HepG2 (cell line): ENCODE measurements around the gene ETFB. TPM values are rescaled to one million over a fixed set of nuclear protein-coding genes. Genes with fewer than 3 reads are reported as not detected.

Experiments used
- BORCS8-MEF2B ChIP-seq: sonication (generic); formaldehyde crosslinking; IDR thresholded peaks from 2 replicates; pipeline ENCODE4 v1.8.0; 2022; ENCODE audit warnings: mild to moderate bottlenecking, missing genetic modification reagents
- DMAP1 ChIP-seq: IDR thresholded peaks from 2 replicates; pipeline ENCODE4 v1.6.1; 2016
- E2F2 ChIP-seq: sonication (generic); formaldehyde crosslinking; IDR thresholded peaks from 2 replicates; pipeline ENCODE4 v1.4.0; 2020; ENCODE audit warnings: missing genetic modification reagents, borderline replicate concordance
- KLF9 ChIP-seq: IDR thresholded peaks from 2 replicates; pipeline ENCODE4 v1.6.1; 2016; ENCODE audit warnings: low read depth
- MBNL3 ChIP-seq: fragments of 250-450 bp; sonication (Bioruptor Pico); conservative IDR thresholded peaks from 2 replicates; pipeline ENCODE4 v1.8.0; 2022; ENCODE audit warnings: mild to moderate bottlenecking, inconsistent platforms
- PHF21A ChIP-seq: sonication (generic); formaldehyde crosslinking; IDR thresholded peaks from 2 replicates; pipeline ENCODE4 v1.5.0; 2020; ENCODE audit warnings: mild to moderate bottlenecking, missing genetic modification reagents
- PHF5A ChIP-seq: IDR thresholded peaks from one replicate; pipeline ENCODE4 v1.6.1; 2018; ENCODE audit warnings: low read depth, missing genetic modification reagents; ENCODE audit not compliant: unreplicated experiment
- ZIK1 ChIP-seq: sonication (generic); formaldehyde crosslinking; IDR thresholded peaks from 2 replicates; pipeline ENCODE4 v1.5.0; 2020; ENCODE audit warnings: mild to moderate bottlenecking, low read depth, missing genetic modification reagents, borderline replicate concordance
- ZNF124 ChIP-seq: sonication (generic); formaldehyde crosslinking; IDR thresholded peaks from 2 replicates; pipeline ENCODE4 v1.4.0; 2020; ENCODE audit warnings: missing genetic modification reagents
- ZNF317 ChIP-seq: sonication (generic); formaldehyde crosslinking; IDR thresholded peaks from 2 replicates; pipeline ENCODE4 v1.5.0; 2020; ENCODE audit warnings: mild to moderate bottlenecking, missing genetic modification reagents
- ZNF644 ChIP-seq: IDR thresholded peaks from 2 replicates; pipeline ENCODE4 v1.6.1; 2016; ENCODE audit warnings: low read depth
- ZNF790 ChIP-seq: sonication (generic); formaldehyde crosslinking; IDR thresholded peaks from 2 replicates; pipeline ENCODE4 v1.8.0; 2022; ENCODE audit warnings: missing genetic modification reagents, mild to moderate bottlenecking, borderline replicate concordance
- ZSCAN20 ChIP-seq: sonication (generic); formaldehyde crosslinking; IDR thresholded peaks from 2 replicates; pipeline ENCODE4 v1.4.0; 2020; ENCODE audit warnings: missing genetic modification reagents, mild to moderate bottlenecking, borderline replicate concordance
- polyA plus RNA-seq, 8 experiments: library from polyadenylated mRNA; depleted of rRNA in 3 of 8; stranded (reverse) in 7 of 8; unstranded in 1 of 8; fragments of >200 nt; fragmentation: Illumina TruSeq in 4 of 8; extraction: Trizol in 4 of 8; gene quantifications; 2 replicates each; pipeline versions ENCODE4 v1.2.1 to v1.2.3, GENCODE V29; 2011 to 2016; ENCODE audit warnings: low read depth in 4 of 8, missing spikeins in 1 of 8, mixed read lengths in 1 of 8; ENCODE audit not compliant: insufficient read depth in 1 of 8
- total RNA-seq, 5 experiments: library from RNA; depleted of rRNA; stranded (reverse); fragments of >200 nt; fragmentation: Illumina TruSeq; extraction: Trizol; gene quantifications; 2 replicates each; pipeline ENCODE4 v1.2.3, GENCODE V29; 2016; ENCODE audit warnings: low read depth in 1 of 5
- TF ChIP-seq, protein P1 (sequence below): sonication (generic); formaldehyde crosslinking; IDR thresholded peaks from 2 replicates; pipeline ENCODE4 v1.4.0; 2020; ENCODE audit warnings: missing genetic modification reagents
- TF ChIP-seq, protein P2 (sequence below): sonication (generic); formaldehyde crosslinking; IDR thresholded peaks from 2 replicates; pipeline ENCODE4 v1.4.0; 2020; ENCODE audit warnings: mild to moderate bottlenecking, missing genetic modification reagents, borderline replicate concordance
- TF ChIP-seq, protein P3 (sequence below): sonication (generic); formaldehyde crosslinking; IDR thresholded peaks from 2 replicates; pipeline ENCODE4 v1.4.0; 2020; ENCODE audit warnings: missing genetic modification reagents

ETFB gene
- total and polyA plus RNA-seq, 2 of the 13 experiments (the other 11 are each of a cell fraction or from before 2014, with no cell fraction given): 678 to 1,314 TPM

GRCh38 chr19:51367565-51368365 is 1.6 kb upstream of the ETFB start (continued):
- TF ChIP-seq, protein P1, sequence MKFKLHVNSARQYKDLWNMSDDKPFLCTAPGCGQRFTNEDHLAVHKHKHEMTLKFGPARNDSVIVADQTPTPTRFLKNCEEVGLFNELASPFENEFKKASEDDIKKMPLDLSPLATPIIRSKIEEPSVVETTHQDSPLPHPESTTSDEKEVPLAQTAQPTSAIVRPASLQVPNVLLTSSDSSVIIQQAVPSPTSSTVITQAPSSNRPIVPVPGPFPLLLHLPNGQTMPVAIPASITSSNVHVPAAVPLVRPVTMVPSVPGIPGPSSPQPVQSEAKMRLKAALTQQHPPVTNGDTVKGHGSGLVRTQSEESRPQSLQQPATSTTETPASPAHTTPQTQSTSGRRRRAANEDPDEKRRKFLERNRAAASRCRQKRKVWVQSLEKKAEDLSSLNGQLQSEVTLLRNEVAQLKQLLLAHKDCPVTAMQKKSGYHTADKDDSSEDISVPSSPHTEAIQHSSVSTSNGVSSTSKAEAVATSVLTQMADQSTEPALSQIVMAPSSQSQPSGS: peak; percentile 39; the same call in 1 of the 2 replicates
- TF ChIP-seq, protein P2, sequence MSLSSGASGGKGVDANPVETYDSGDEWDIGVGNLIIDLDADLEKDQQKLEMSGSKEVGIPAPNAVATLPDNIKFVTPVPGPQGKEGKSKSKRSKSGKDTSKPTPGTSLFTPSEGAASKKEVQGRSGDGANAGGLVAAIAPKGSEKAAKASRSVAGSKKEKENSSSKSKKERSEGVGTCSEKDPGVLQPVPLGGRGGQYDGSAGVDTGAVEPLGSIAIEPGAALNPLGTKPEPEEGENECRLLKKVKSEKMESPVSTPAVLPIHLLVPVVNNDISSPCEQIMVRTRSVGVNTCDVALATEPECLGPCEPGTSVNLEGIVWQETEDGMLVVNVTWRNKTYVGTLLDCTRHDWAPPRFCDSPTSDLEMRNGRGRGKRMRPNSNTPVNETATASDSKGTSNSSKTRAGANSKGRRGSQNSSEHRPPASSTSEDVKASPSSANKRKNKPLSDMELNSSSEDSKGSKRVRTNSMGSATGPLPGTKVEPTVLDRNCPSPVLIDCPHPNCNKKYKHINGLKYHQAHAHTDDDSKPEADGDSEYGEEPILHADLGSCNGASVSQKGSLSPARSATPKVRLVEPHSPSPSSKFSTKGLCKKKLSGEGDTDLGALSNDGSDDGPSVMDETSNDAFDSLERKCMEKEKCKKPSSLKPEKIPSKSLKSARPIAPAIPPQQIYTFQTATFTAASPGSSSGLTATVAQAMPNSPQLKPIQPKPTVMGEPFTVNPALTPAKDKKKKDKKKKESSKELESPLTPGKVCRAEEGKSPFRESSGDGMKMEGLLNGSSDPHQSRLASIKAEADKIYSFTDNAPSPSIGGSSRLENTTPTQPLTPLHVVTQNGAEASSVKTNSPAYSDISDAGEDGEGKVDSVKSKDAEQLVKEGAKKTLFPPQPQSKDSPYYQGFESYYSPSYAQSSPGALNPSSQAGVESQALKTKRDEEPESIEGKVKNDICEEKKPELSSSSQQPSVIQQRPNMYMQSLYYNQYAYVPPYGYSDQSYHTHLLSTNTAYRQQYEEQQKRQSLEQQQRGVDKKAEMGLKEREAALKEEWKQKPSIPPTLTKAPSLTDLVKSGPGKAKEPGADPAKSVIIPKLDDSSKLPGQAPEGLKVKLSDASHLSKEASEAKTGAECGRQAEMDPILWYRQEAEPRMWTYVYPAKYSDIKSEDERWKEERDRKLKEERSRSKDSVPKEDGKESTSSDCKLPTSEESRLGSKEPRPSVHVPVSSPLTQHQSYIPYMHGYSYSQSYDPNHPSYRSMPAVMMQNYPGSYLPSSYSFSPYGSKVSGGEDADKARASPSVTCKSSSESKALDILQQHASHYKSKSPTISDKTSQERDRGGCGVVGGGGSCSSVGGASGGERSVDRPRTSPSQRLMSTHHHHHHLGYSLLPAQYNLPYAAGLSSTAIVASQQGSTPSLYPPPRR: 0 out of 2 replicates have a peak, but pooled peaks have one; percentile 68
- TF ChIP-seq BORCS8-MEF2B (peak; percentile 69; the same call in 1 of the 2 replicates), ZNF124 (CRISPR knock-in tag) (no peak; the same call in 1 of the 2 replicates), ZIK1 (CRISPR knock-in tag) (peak; percentile 76; the same call in 1 of the 2 replicates), PHF21A (peak; percentile 77), E2F2 (CRISPR knock-in tag) (peak; percentile 30; the same call in 1 of the 2 replicates), ZNF790 (CRISPR knock-in tag) (0 out of 2 replicates have a peak, but pooled peaks have one; percentile 51), ZNF644 (CRISPR knock-in tag) (no peak), ZSCAN20 (CRISPR knock-in tag) (no peak), KLF9 (CRISPR knock-in tag) (no peak), MBNL3 (CRISPR knock-in tag) (no peak), DMAP1 (peak; percentile 83), ZNF317 (CRISPR knock-in tag) (no peak), PHF5A (CRISPR knock-in tag) (peak; percentile 90)
- TF ChIP-seq, protein P3, sequence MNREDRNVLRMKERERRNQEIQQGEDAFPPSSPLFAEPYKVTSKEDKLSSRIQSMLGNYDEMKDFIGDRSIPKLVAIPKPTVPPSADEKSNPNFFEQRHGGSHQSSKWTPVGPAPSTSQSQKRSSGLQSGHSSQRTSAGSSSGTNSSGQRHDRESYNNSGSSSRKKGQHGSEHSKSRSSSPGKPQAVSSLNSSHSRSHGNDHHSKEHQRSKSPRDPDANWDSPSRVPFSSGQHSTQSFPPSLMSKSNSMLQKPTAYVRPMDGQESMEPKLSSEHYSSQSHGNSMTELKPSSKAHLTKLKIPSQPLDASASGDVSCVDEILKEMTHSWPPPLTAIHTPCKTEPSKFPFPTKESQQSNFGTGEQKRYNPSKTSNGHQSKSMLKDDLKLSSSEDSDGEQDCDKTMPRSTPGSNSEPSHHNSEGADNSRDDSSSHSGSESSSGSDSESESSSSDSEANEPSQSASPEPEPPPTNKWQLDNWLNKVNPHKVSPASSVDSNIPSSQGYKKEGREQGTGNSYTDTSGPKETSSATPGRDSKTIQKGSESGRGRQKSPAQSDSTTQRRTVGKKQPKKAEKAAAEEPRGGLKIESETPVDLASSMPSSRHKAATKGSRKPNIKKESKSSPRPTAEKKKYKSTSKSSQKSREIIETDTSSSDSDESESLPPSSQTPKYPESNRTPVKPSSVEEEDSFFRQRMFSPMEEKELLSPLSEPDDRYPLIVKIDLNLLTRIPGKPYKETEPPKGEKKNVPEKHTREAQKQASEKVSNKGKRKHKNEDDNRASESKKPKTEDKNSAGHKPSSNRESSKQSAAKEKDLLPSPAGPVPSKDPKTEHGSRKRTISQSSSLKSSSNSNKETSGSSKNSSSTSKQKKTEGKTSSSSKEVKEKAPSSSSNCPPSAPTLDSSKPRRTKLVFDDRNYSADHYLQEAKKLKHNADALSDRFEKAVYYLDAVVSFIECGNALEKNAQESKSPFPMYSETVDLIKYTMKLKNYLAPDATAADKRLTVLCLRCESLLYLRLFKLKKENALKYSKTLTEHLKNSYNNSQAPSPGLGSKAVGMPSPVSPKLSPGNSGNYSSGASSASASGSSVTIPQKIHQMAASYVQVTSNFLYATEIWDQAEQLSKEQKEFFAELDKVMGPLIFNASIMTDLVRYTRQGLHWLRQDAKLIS: no peak
